ENCODE results near the gene CUEDC1. TPM values are rescaled to one million over a fixed set of nuclear protein-coding genes. Genes with fewer than 3 reads are reported as not detected.

The CUEDC1 gene
- total and polyA plus RNA-seq, 2 of the 13 experiments (the other 11 are each of a cell fraction or from before 2014, with no cell fraction given), result 7.4 to 12.9 TPM

Small RNAs within 50 kb of the gene (small RNA-seq; reads per million reads assigned to genes)
- gene AC015813.4 (ENCODE audit: insufficient read depth in 2 of 3, insufficient read length in 3 of 3, low read depth in 2 of 3, low replicate concordance in 1 of 3), result 0 reads per million in 3 experiments

Other genes with a start within 250 kb of the CUEDC1 start
- gene CCDC182, start 210.1 kb downstream of the CUEDC1 start, total RNA-seq (2016; rRNA removed; fragmentation: Illumina TruSeq; extraction: Trizol), result not detected in 2 replicates
- not detected in 2 replicates for gene CCDC182, start 210.1 kb downstream of the CUEDC1 start, polyA plus RNA-seq (2011; rRNA removed)
- gene MRPS23, start 105.4 kb downstream of the CUEDC1 start, total RNA-seq (2016; rRNA removed; fragmentation: Illumina TruSeq; extraction: Trizol), result 181 and 283 TPM in 2 replicates
- 61.6 and 63.2 TPM in 2 replicates for gene MRPS23, start 105.4 kb downstream of the CUEDC1 start, polyA plus RNA-seq (2011; rRNA removed)
- gene VEZF1, start 32.8 kb upstream of the CUEDC1 start, total RNA-seq (2016; rRNA removed; fragmentation: Illumina TruSeq; extraction: Trizol), result 45.9 and 48.0 TPM in 2 replicates
- gene VEZF1, start 32.8 kb upstream of the CUEDC1 start, polyA plus RNA-seq (2011; rRNA removed), result 41.3 and 49.7 TPM in 2 replicates
- gene SRSF1, start 51.8 kb upstream of the CUEDC1 start, total RNA-seq (2016; rRNA removed; fragmentation: Illumina TruSeq; extraction: Trizol), result 445 and 520 TPM in 2 replicates
- 142 and 144 TPM in 2 replicates for gene SRSF1, start 51.8 kb upstream of the CUEDC1 start, polyA plus RNA-seq (2011; rRNA removed)
- 29.0 and 34.8 TPM in 2 replicates for gene DYNLL2, start 128.0 kb upstream of the CUEDC1 start, total RNA-seq (2016; rRNA removed; fragmentation: Illumina TruSeq; extraction: Trizol)
- 9.5 and 10.5 TPM in 2 replicates for gene DYNLL2, start 128.0 kb upstream of the CUEDC1 start, polyA plus RNA-seq (2011; rRNA removed)
- not detected in 2 replicates for gene OR4D1, start 193.0 kb upstream of the CUEDC1 start, total RNA-seq (2016; rRNA removed; fragmentation: Illumina TruSeq; extraction: Trizol)
- not detected in 2 replicates for gene OR4D1, start 193.0 kb upstream of the CUEDC1 start, polyA plus RNA-seq (2011; rRNA removed)
- not detected in 2 replicates for gene OR4D2, start 211.6 kb upstream of the CUEDC1 start, total RNA-seq (2016; rRNA removed; fragmentation: Illumina TruSeq; extraction: Trizol)
- gene OR4D2, start 211.6 kb upstream of the CUEDC1 start, polyA plus RNA-seq (2011; rRNA removed), result not detected in 2 replicates
- not detected in 2 replicates for gene EPX, start 237.3 kb upstream of the CUEDC1 start, total RNA-seq (2016; rRNA removed; fragmentation: Illumina TruSeq; extraction: Trizol)
- not detected in 2 replicates for gene EPX, start 237.3 kb upstream of the CUEDC1 start, polyA plus RNA-seq (2011; rRNA removed)

All from HepG2 (cell line).